GM19397 (cell line): ENCODE measurements around the gene SPATA20.

Source experiments
- ATAC-seq: cut with Tn5 transposase; IDR thresholded peaks from one replicate; pipeline ENCODE4 v1.9.1; 2021; ENCODE audit warnings: mild to moderate bottlenecking, moderate library complexity; ENCODE audit not compliant: unreplicated experiment

SPATA20 gene

GRCh38 chr17:50594128-50594823, 47.3 kb downstream of the SPATA20 start:
- ATAC-seq: no peak

GRCh38 chr17:50594892-50595291, 47.9 kb downstream of the SPATA20 start:
- no peak for ATAC-seq

DNA sequence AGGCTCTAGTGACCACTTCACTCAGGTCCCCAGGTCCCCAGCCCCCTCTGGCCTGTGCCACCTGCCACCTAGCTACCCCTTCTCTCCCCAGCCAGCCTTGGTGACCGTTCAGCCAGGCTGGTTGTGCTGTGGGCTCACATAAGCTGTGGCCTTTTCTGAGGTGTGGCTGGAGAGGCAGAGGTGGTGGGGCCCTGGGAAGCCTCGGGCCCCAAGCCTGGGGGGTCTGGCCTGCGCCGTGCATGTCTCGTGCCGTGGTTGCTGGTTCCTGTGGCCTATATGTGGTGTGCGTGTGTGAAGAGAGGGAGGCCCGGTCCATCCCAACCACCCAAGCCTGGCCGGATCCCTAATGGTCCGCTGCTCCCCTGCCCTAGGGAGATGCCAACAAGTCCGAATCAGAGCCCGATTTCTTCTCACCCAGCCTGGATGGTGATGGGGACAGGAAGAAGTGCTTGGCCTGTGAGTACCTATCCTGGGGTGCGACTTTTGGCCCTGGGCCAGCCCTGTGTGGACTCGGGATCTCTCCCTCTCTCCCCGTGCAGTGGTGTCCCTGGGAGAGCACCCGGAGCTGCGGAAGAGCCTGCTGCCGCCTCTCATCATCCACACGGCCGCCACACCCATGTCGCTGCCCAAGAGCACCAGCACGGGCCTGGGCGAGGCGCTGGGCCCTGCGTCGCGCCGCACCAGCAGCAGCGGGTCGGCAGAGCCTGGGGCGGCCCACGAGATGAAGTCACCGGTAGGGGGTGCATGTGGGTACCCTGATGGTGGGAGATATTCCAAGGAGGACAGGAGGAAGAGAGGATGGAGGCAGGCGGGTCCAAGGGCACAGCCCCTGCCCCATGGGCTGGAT, 49.4 kb downstream of the SPATA20 start:
- ATAC-seq: no peak

DNA sequence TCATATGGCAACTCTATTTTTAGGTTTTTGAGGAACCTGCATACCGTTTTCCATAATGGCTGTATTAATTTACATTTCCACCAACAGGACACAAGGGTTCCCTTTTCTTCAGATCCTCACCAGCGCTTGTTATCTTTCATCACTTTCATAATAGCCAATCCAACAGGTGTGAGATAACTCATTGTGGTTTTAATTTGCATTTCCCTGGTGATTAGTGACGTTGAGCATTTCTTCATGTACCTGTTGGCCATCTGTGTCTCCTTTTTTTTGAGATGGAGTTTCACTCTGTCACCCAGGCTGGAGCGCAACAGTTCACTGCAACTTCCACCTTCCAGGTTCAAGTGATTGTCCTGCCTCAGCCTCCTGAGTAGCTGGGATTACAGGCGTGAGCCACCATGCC, 51.5 kb downstream of the SPATA20 start:
- no peak for ATAC-seq

DNA sequence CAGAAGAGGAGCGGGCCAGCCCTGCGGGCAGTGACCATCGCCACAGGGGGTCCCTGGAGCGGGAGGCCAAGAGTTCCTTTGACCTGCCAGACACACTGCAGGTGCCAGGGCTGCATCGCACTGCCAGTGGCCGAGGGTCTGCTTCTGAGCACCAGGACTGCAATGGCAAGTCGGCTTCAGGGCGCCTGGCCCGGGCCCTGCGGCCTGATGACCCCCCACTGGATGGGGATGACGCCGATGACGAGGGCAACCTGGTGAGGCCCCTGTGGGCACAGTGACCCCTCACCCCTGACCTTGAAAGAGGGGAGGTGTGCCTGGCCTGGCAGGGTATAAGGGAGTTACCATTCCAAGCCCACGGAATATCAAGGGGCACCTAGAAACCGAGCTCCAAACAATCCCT, 52.6 kb downstream of the SPATA20 start:
- no peak for ATAC-seq

GRCh38 chr17:50601823-50602375, 54.9 kb downstream of the SPATA20 start:
- no peak for ATAC-seq

DNA sequence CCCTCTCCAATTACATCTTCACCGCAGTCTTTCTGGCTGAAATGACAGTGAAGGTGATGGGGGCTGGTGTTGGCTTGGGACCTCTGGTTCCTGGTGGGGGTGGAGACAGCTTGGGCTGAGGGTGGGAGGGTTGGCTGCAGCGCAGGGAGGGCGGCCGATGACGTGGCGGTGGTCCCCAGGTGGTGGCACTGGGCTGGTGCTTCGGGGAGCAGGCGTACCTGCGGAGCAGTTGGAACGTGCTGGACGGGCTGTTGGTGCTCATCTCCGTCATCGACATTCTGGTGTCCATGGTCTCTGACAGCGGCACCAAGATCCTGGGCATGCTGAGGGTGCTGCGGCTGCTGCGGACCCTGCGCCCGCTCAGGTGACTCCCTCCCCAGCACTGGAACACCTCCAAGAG, 55.9 kb downstream of the SPATA20 start:
- ATAC-seq: no peak

- ATAC-seq: no peak
These were observed 56.4 kb downstream of the SPATA20 start for GRCh38 chr17:50603340-50603739.

DNA sequence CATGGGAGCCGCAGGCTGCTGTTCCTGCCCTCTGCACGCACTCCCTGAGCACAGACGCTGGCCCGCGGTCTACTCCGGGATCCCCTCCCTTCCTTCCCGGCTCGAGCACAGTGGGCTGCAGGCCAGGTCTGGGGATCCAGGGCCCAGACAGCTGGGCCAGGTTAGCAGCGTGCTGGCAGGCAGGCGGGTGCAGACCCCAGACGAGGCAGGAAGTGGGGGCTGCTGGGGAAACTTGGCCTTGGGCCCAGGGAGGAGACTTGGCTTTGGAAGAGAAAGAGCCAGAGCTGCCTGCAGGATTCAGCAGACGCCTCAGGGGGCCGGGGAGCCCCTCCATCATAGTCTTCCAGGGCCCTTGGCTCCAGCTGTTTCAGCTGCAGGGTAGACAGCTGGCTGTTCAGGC, 57.5 kb downstream of the SPATA20 start:
- no peak for ATAC-seq

DNA sequence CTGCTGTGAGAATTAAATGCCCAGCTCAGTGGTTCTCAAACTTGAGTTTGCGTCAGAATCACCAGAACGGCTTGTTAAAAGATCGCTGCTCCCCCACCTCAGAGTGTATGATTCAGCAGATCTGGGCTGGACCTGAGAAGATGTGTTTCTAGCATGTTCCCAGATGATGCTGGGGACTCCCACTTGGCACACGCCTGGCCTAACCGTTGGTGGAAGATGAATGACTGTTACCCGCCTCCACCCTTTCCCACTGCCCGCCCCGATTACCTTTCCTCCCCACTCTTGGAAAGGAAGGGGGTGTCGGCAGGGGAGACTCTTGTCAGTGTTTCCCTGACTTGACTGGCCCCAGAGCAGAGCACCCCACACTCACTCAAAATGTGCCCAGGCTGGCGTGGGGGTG, 58.5 kb downstream of the SPATA20 start:
- no peak for ATAC-seq
